PC-3 (cell line): ENCODE results near the gene SRSF10. TPM values are rescaled to one million over a fixed set of nuclear protein-coding genes. Genes with fewer than 3 reads are reported as not detected.

Experiments
- ATAC-seq: fragments of 200-7000 bp; cut with Tn5 transposase; 2 replicates; pipeline ENCODE4 v1.9.1; 2020; ENCODE audit warnings: mild to moderate bottlenecking, moderate library complexity
- BruUV-seq: library from RNA; stranded (reverse); fragments of 400-500 nt; replicated peaks from 2 replicates; lab custom pipeline; 2021; lab: Mats Ljungman, UMichigan
- CTCF ChIA-PET: fragments of 300-600 bp; sonication (Branson Sonifier 250); formaldehyde crosslinking; loops from one replicate; lab custom pipeline; 2022; ENCODE audit warnings: antibody characterized with exemption; lab: Charles Lee
- POLR2A ChIA-PET: fragments of 300-600 bp; sonication (Branson Sonifier 250); formaldehyde crosslinking; loops from one replicate; lab custom pipeline; 2022; ENCODE audit warnings: antibody characterized with exemption; ENCODE audit not compliant: unreplicated experiment; lab: Charles Lee
- DNase-seq: peaks from one replicate; pipeline ENCODE4 v3.0.0-alpha.2; 2015
- H2AFZ ChIP-seq: fragments of 300-600 bp; sonication (generic); 2 replicates; pipeline ENCODE4 v1.6.0; 2016; ENCODE audit warnings: antibody characterized with exemption, low read length
- H3F3A ChIP-seq: fragments of 300-600 bp; sonication (generic); one replicate; pipeline ENCODE4 v1.6.0; 2017; ENCODE audit warnings: antibody characterized with exemption, low read length, control low read depth, mild to moderate bottlenecking; ENCODE audit not compliant: unreplicated experiment
- H3K27ac ChIP-seq: fragments of 300-600 bp; sonication (generic); 2 replicates; pipeline ENCODE4 v1.5.1; 2016; ENCODE audit warnings: mild to moderate bottlenecking, low read length
- H3K27me3 ChIP-seq: fragments of 300-600 bp; sonication (generic); 2 replicates; pipeline ENCODE4 v1.6.1; 2016; ENCODE audit warnings: low read length, mixed read lengths
- H3K36me3 ChIP-seq: fragments of 300-600 bp; sonication (generic); 2 replicates; pipeline ENCODE4 v1.6.1; 2016; ENCODE audit warnings: low read depth, mixed run types, low read length, mixed read lengths
- H3K4me1 ChIP-seq: fragments of 300-600 bp; sonication (generic); 2 replicates; pipeline ENCODE4 v1.5.1; 2016; ENCODE audit warnings: low read length; ENCODE audit not compliant: insufficient read depth
- H3K4me2 ChIP-seq: fragments of 300-600 bp; sonication (generic); 2 replicates; pipeline ENCODE4 v1.6.0; 2016; ENCODE audit warnings: low read length
- H3K4me3 ChIP-seq: fragments of 300-600 bp; sonication (generic); 2 replicates; pipeline ENCODE4 v1.5.1; 2016; ENCODE audit warnings: mild to moderate bottlenecking, low read length, mixed read lengths
- H3K79me2 ChIP-seq: fragments of 300-600 bp; sonication (generic); 2 replicates; pipeline ENCODE4 v1.6.1; 2017; ENCODE audit warnings: low read length, mixed read lengths
- H3K9ac ChIP-seq: fragments of 300-600 bp; sonication (generic); 2 replicates; pipeline ENCODE4 v1.6.0; 2016; ENCODE audit warnings: mild to moderate bottlenecking, low read length
- H3K9me2 ChIP-seq: fragments of 300-600 bp; sonication (generic); replicated peaks from 2 replicates; pipeline ENCODE4 v1.6.1; 2016; ENCODE audit warnings: mixed run types, low read length, mixed read lengths
- H3K9me3 ChIP-seq: fragments of 300-600 bp; sonication (generic); 2 replicates; pipeline ENCODE4 v1.6.1; 2016; ENCODE audit warnings: low read length, mixed read lengths
- H4K20me1 ChIP-seq: fragments of 300-600 bp; sonication (generic); 2 replicates; pipeline ENCODE4 v1.6.1; 2016; ENCODE audit warnings: low read length, mixed read lengths
- CTCF ChIP-seq: fragments of 300-600 bp; sonication (generic); conservative IDR thresholded peaks from 2 replicates; pipeline ENCODE4 v1.5.1; 2017; ENCODE audit warnings: antibody characterized with exemption, low read depth, mild to moderate bottlenecking, low read length
- EZH2 ChIP-seq: fragments of 300-600 bp; sonication (generic); IDR thresholded peaks from one replicate; pipeline ENCODE4 v1.6.1; 2017; ENCODE audit warnings: antibody characterized with exemption, mild to moderate bottlenecking, low read length; ENCODE audit not compliant: unreplicated experiment
- EZH2phosphoT487 ChIP-seq: fragments of 300-600 bp; sonication (generic); IDR thresholded peaks from 2 replicates; pipeline ENCODE4 v1.6.1; 2018; ENCODE audit warnings: mild to moderate bottlenecking, antibody characterized with exemption, low read length, borderline replicate concordance
- intact Hi-C: fragments of 100-400 bp; cut with micrococcal nuclease; formaldehyde crosslinking; loops from 2 replicates; pipeline ENCODE4 v1.9.0; 2023
- total RNA-seq: library from RNA; depleted of rRNA; stranded (reverse); fragments of >200 nt; gene quantifications from 2 replicates; pipeline ENCODE4 v1.2.3, GENCODE V29; 2014

The SRSF10 gene
- total RNA-seq, 1 experiment from 2014 or later, result 109 TPM

- TF ChIP-seq EZH2phosphoT487 (no peak), CTCF (no peak), EZH2 (no peak)
- H3K9me3 ChIP-seq, result peaks cover 5% of the 10 kb centered on the region
- ATAC-seq, result peak; percentile 38; the same call in 1 of the 2 replicates
- no TSS peak for BruUV-seq
- no peaks in the 10 kb centered on the region for H3K27me3 ChIP-seq
- no peak overlapping the region for H3K27ac ChIP-seq
- no peak overlapping the region for H3K4me3 ChIP-seq
- peaks cover 13% of the 10 kb centered on the region for H3K4me1 ChIP-seq
- H3K36me3 ChIP-seq, result no peaks in the 10 kb centered on the region
- ChIA-PET CTCF (interaction anchor here (0.6 kb wide), 1 partner anchor 68 kb away, joined by 3 read pairs; no protein-coding TSS in a partner anchor), POLR2A (interaction anchor here (0.6 to 0.7 kb wide), 2 partner anchors 23 to 39 kb away, joined by 4 to 5 read pairs; partner anchors contain the start of gene SRSF10)
- no peak overlapping the region for H3K4me2 ChIP-seq
- no peaks in the 10 kb centered on the region for H3K79me2 ChIP-seq
- intact Hi-C loops, result no loop called here
- DNase-seq, result peak; percentile 61
- no peak overlapping the region for H3K9ac ChIP-seq
- H2AFZ ChIP-seq, result no peak overlapping the region
- no peaks in the 10 kb centered on the region for H4K20me1 ChIP-seq
- peaks cover 4% of the 10 kb centered on the region for H3F3A ChIP-seq
- no peaks in the 10 kb centered on the region for H3K9me2 ChIP-seq
These were observed 23.3 kb upstream of the SRSF10 start for GRCh38 chr1:24003331-24003972.

- Histone ChIP-seq H3F3A (peaks cover 4% of the 10 kb centered on the region), H3K27me3 (no peaks in the 10 kb centered on the region), H3K36me3 (no peaks in the 10 kb centered on the region), H3K4me3 (no peak overlapping the region), H3K27ac (no peak overlapping the region), H2AFZ (no peak overlapping the region), H3K79me2 (no peaks in the 10 kb centered on the region), H3K9me2 (no peaks in the 10 kb centered on the region), H3K4me1 (peaks cover 13% of the 10 kb centered on the region), H3K9me3 (peaks cover 5% of the 10 kb centered on the region), H4K20me1 (no peaks in the 10 kb centered on the region), H3K4me2 (no peak overlapping the region), H3K9ac (no peak overlapping the region)
- no peak for TF ChIP-seq EZH2
- no peak for TF ChIP-seq EZH2phosphoT487
- TF ChIP-seq CTCF, result no peak
- ChIA-PET POLR2A (interaction anchor here (0.6 kb wide), 2 partner anchors 37 to 38 kb away, joined by 3 to 4 read pairs; no protein-coding TSS in a partner anchor), CTCF (no interaction called here)
- intact Hi-C loops, result no loop called here
- BruUV-seq, result no TSS peak
- no peak for DNase-seq
- no peak for ATAC-seq
These were observed 22.6 kb upstream of the SRSF10 start for GRCh38 chr1:24002695-24003094.

GRCh38 chr1:23999156-23999671 lies 19.1 kb upstream of the SRSF10 start:
- Histone ChIP-seq H3K36me3 (no peaks in the 10 kb centered on the region), H3K9ac (no peak overlapping the region), H3K4me3 (no peak overlapping the region), H3K27me3 (no peaks in the 10 kb centered on the region), H3F3A (peaks cover 4% of the 10 kb centered on the region), H2AFZ (no peak overlapping the region), H4K20me1 (no peaks in the 10 kb centered on the region), H3K4me1 (peaks cover 13% of the 10 kb centered on the region), H3K9me2 (no peaks in the 10 kb centered on the region), H3K4me2 (no peak overlapping the region), H3K79me2 (no peaks in the 10 kb centered on the region), H3K9me3 (no peaks in the 10 kb centered on the region), H3K27ac (no peak overlapping the region)
- BruUV-seq, result no TSS peak
- no peak for DNase-seq
- ChIA-PET CTCF (no interaction called here), POLR2A (no interaction called here)
- no peak for TF ChIP-seq EZH2
- TF ChIP-seq CTCF, result no peak
- TF ChIP-seq EZH2phosphoT487, result no peak
- no peak for ATAC-seq
- intact Hi-C loops, result no loop called here
